Measurements from ENCODE around the gene PXT1. TPM values are rescaled to one million over a fixed set of nuclear protein-coding genes. Genes with fewer than 3 reads are reported as not detected.
A peak's percentile ranks its signal among the peaks of the same experiment; 100 is the strongest.

The PXT1 gene
- total and polyA plus RNA-seq, 7 experiments from 2014 or later = 0.15 to 0.64 (median 0.32) TPM; not detected in 2

GRCh38 chr6:36469148-36469661 is 26.6 kb upstream of the PXT1 start:
- no peaks in the 10 kb centered on the region for H3K9me3 Mint-ChIP-seq
- peaks cover 9 to 29% (median 23%) of the 10 kb centered on the region in 7 donors for H3K4me1 Mint-ChIP-seq
- no peaks in the 10 kb centered on the region for H3K27me3 Mint-ChIP-seq
- Histone ChIP-seq H3K4me3 (ENCODE audit: low read length) (no peak overlapping the region), H3K27ac (ENCODE audit: low read depth, low read length) (no peak overlapping the region), H3K27me3 (ENCODE audit: control insufficient read depth in 2 of 2, insufficient read depth in 2 of 2, low read length in 2 of 2) (no peaks in the 10 kb centered on the region), H3K9me3 (ENCODE audit: control insufficient read depth in 2 of 3, low read length in 3 of 3) (no peaks in the 10 kb centered on the region), H3K36me3 (ENCODE audit: control insufficient read depth in 2 of 3, insufficient read depth in 3 of 3, low read length in 3 of 3) (peaks cover 0 to 22% (median 2%) of the 10 kb centered on the region in 3 experiments), H3K4me1 (ENCODE audit: control insufficient read depth in 2 of 2, insufficient read depth in 2 of 2, low read length in 2 of 2) (peaks cover 0 to 4% of the 10 kb centered on the region in 2 donors)
- ChIA-PET CTCF (interaction anchor here (1.3 kb wide), 1 partner anchor 46 kb away, joined by 3 read pairs; no protein-coding TSS in a partner anchor), POLR2A (interaction anchor here (1.0 to 1.7 kb wide), 2 partner anchors 9 to 18 kb away, joined by 3 to 4 read pairs; no protein-coding TSS in a partner anchor)
- DNase-seq (no peak), ATAC-seq (no peak)
- H3K27ac Mint-ChIP-seq = peak overlapping the region in 7 of 9 donors; percentile 2 to 79 (median 58)
- no peak overlapping the region for H3K4me3 Mint-ChIP-seq
- intact Hi-C loops (cut with micrococcal nuclease) = no loop called here
- peaks cover 3 to 17% (median 15%) of the 10 kb centered on the region in 5 donors for H3K36me3 Mint-ChIP-seq

- peaks cover 0 to 21% (median 0%) of the 10 kb centered on the region in 3 experiments for H3K36me3 ChIP-seq (ENCODE audit: control insufficient read depth in 2 of 3, insufficient read depth in 3 of 3, low read length in 3 of 3)
- H3K4me3 Mint-ChIP-seq = no peak overlapping the region
- no peaks in the 10 kb centered on the region for H3K9me3 Mint-ChIP-seq
- intact Hi-C loops (cut with micrococcal nuclease) = no loop called here
- no peak for ATAC-seq
- peaks cover 13 to 43% (median 38%) of the 10 kb centered on the region in 7 donors for H3K4me1 Mint-ChIP-seq
- H3K4me1 ChIP-seq (ENCODE audit: control insufficient read depth in 2 of 2, insufficient read depth in 2 of 2, low read length in 2 of 2) = peaks cover 0 to 4% of the 10 kb centered on the region in 2 donors
- no peaks in the 10 kb centered on the region for H3K27me3 Mint-ChIP-seq
- no peak for DNase-seq
- H3K27ac ChIP-seq (ENCODE audit: low read depth, low read length) = no peak overlapping the region
- no peaks in the 10 kb centered on the region for H3K9me3 ChIP-seq (ENCODE audit: control insufficient read depth in 2 of 3, low read length in 3 of 3)
- ChIA-PET POLR2A (no interaction called here), CTCF (no interaction called here)
- no peak overlapping the region for H3K27ac Mint-ChIP-seq
- peaks cover 3 to 22% (median 15%) of the 10 kb centered on the region in 5 donors for H3K36me3 Mint-ChIP-seq
- H3K4me3 ChIP-seq (ENCODE audit: low read length) = no peak overlapping the region
- no peaks in the 10 kb centered on the region for H3K27me3 ChIP-seq (ENCODE audit: control insufficient read depth in 2 of 2, insufficient read depth in 2 of 2, low read length in 2 of 2)
Observed at GRCh38 chr6:36467625-36468024, 25.0 kb upstream of the PXT1 start.

- no peak overlapping the region for H3K27ac ChIP-seq (ENCODE audit: low read depth, low read length)
- DNase-seq (no peak), ATAC-seq (no peak)
- H3K27me3 ChIP-seq (ENCODE audit: control insufficient read depth in 2 of 2, insufficient read depth in 2 of 2, low read length in 2 of 2) = no peaks in the 10 kb centered on the region
- Mint-ChIP-seq H3K27me3 (no peaks in the 10 kb centered on the region), H3K4me3 (no peak overlapping the region), H3K27ac (peak overlapping the region in 3 of 9 donors; percentile 9 to 23 (median 17)), H3K4me1 (peaks cover 18 to 66% (median 56%) of the 10 kb centered on the region in 7 donors), H3K9me3 (no peaks in the 10 kb centered on the region), H3K36me3 (peaks cover 0 to 32% (median 10%) of the 10 kb centered on the region in 5 donors)
- no peaks in the 10 kb centered on the region for H3K36me3 ChIP-seq (ENCODE audit: control insufficient read depth in 2 of 3, insufficient read depth in 3 of 3, low read length in 3 of 3)
- H3K4me1 ChIP-seq (ENCODE audit: control insufficient read depth in 2 of 2, insufficient read depth in 2 of 2, low read length in 2 of 2) = peaks cover 5 to 9% of the 10 kb centered on the region in 2 donors
- H3K4me3 ChIP-seq (ENCODE audit: low read length) = no peak overlapping the region
- H3K9me3 ChIP-seq (ENCODE audit: control insufficient read depth in 2 of 3, low read length in 3 of 3) = no peaks in the 10 kb centered on the region
- intact Hi-C loops (cut with micrococcal nuclease) = no loop called here
- ChIA-PET CTCF (no interaction called here), POLR2A (no interaction called here)
Observed at GRCh38 chr6:36464233-36464632, 21.6 kb upstream of the PXT1 start.

DNA sequence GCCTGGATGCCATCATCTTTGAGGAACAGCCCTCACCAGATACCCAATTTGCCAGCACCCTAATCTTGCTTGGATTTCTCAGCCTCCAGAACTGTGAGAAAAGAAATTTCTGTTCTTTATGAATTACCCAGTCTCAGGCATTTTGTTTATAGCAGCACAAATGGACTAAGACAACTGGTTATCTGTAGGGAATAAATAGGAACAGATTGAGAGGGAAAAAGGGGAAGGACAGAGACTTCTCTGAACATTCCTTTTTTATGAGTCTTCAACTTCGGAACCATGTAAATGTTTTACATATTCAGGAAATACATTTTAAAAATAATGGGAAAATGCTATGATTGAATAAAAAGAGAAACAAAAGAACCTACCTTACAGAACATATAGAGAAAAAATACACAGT is 21.0 kb upstream of the PXT1 start:
- H3K36me3 ChIP-seq (ENCODE audit: control insufficient read depth in 2 of 3, insufficient read depth in 3 of 3, low read length in 3 of 3) = no peaks in the 10 kb centered on the region
- DNase-seq (no peak), ATAC-seq (no peak)
- ChIA-PET CTCF (no interaction called here), POLR2A (interaction anchor here (1.1 kb wide), 1 partner anchor 40 kb away, joined by 3 read pairs; no protein-coding TSS in a partner anchor)
- H3K9me3 ChIP-seq (ENCODE audit: control insufficient read depth in 2 of 3, low read length in 3 of 3) = no peaks in the 10 kb centered on the region
- peaks cover 5 to 8% of the 10 kb centered on the region in 2 donors for H3K4me1 ChIP-seq (ENCODE audit: control insufficient read depth in 2 of 2, insufficient read depth in 2 of 2, low read length in 2 of 2)
- no peaks in the 10 kb centered on the region for H3K27me3 Mint-ChIP-seq
- no peak overlapping the region for H3K27ac ChIP-seq (ENCODE audit: low read depth, low read length)
- H3K4me3 ChIP-seq (ENCODE audit: low read length) = no peak overlapping the region
- H3K4me1 Mint-ChIP-seq = peaks cover 15 to 62% (median 52%) of the 10 kb centered on the region in 7 donors
- no peak overlapping the region for H3K4me3 Mint-ChIP-seq
- intact Hi-C loops (cut with micrococcal nuclease) = no loop called here
- H3K27ac Mint-ChIP-seq = peak overlapping the region in 1 of 9 donors; percentile 34
- H3K36me3 Mint-ChIP-seq = peaks cover 0 to 32% (median 10%) of the 10 kb centered on the region in 5 donors
- H3K27me3 ChIP-seq (ENCODE audit: control insufficient read depth in 2 of 2, insufficient read depth in 2 of 2, low read length in 2 of 2) = no peaks in the 10 kb centered on the region
- no peaks in the 10 kb centered on the region for H3K9me3 Mint-ChIP-seq

- Histone ChIP-seq H3K4me1 (ENCODE audit: control insufficient read depth in 2 of 2, insufficient read depth in 2 of 2, low read length in 2 of 2) (peaks cover 5 to 8% of the 10 kb centered on the region in 2 donors), H3K9me3 (ENCODE audit: control insufficient read depth in 2 of 3, low read length in 3 of 3) (no peaks in the 10 kb centered on the region), H3K4me3 (ENCODE audit: low read length) (no peak overlapping the region), H3K27me3 (ENCODE audit: control insufficient read depth in 2 of 2, insufficient read depth in 2 of 2, low read length in 2 of 2) (no peaks in the 10 kb centered on the region), H3K36me3 (ENCODE audit: control insufficient read depth in 2 of 3, insufficient read depth in 3 of 3, low read length in 3 of 3) (no peaks in the 10 kb centered on the region), H3K27ac (ENCODE audit: low read depth, low read length) (no peak overlapping the region)
- Mint-ChIP-seq H3K4me1 (peaks cover 18 to 67% (median 58%) of the 10 kb centered on the region in 7 donors), H3K27ac (peak overlapping the region in 3 of 9 donors; percentile 5 to 66 (median 20)), H3K9me3 (no peaks in the 10 kb centered on the region), H3K36me3 (peaks cover 0 to 29% (median 10%) of the 10 kb centered on the region in 5 donors), H3K4me3 (peak overlapping the region in 2 of 10 donors; percentile 10 to 36), H3K27me3 (no peaks in the 10 kb centered on the region)
- ATAC-seq (no peak), DNase-seq (no peak)
- ChIA-PET POLR2A (interaction anchor here (1.7 kb wide), 1 partner anchor 9 kb away, joined by 5 read pairs; no protein-coding TSS in a partner anchor), CTCF (interaction anchor here (0.6 kb wide), 1 partner anchor 12 kb away, joined by 4 read pairs; no protein-coding TSS in a partner anchor)
- intact Hi-C loops (cut with micrococcal nuclease) = no loop called here
Observed at GRCh38 chr6:36461646-36462045, 19.0 kb upstream of the PXT1 start.

DNA sequence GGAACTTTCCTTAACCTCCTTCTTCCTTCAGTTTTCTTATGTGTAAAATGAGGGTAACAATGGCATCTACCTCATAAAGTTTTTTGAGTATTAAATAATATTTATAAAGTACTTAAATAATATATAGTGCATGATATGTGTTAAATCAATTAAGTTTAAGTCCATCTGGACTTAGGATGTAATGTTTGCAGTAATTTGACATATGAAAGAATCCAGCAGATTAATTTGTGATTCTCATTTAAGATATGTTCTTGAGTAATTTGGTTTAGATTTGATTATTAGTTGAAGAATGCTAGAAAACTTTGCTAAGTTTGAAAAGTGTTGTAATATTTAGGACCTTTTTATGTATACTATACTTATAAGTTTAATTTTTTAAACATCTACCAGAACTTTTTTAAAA is 18.3 kb upstream of the PXT1 start:
- H3K4me3 Mint-ChIP-seq = peak overlapping the region in 1 of 10 donors; percentile 53
- H3K36me3 Mint-ChIP-seq = peaks cover 0 to 28% (median 8%) of the 10 kb centered on the region in 5 donors
- intact Hi-C loops (cut with micrococcal nuclease) = no loop called here
- H3K27ac Mint-ChIP-seq = no peak overlapping the region
- H3K4me1 ChIP-seq (ENCODE audit: control insufficient read depth in 2 of 2, insufficient read depth in 2 of 2, low read length in 2 of 2) = peaks cover 5 to 8% of the 10 kb centered on the region in 2 donors
- no peaks in the 10 kb centered on the region for H3K9me3 ChIP-seq (ENCODE audit: control insufficient read depth in 2 of 3, low read length in 3 of 3)
- no peaks in the 10 kb centered on the region for H3K36me3 ChIP-seq (ENCODE audit: control insufficient read depth in 2 of 3, insufficient read depth in 3 of 3, low read length in 3 of 3)
- H3K4me3 ChIP-seq (ENCODE audit: low read length) = no peak overlapping the region
- DNase-seq = no peak
- POLR2A ChIA-PET = interaction anchor here (0.7 to 1.7 kb wide), 2 partner anchors 9 to 10 kb away, joined by 4 to 5 read pairs; no protein-coding TSS in a partner anchor
- no peak for ATAC-seq
- H3K27me3 ChIP-seq (ENCODE audit: control insufficient read depth in 2 of 2, insufficient read depth in 2 of 2, low read length in 2 of 2) = no peaks in the 10 kb centered on the region
- CTCF ChIA-PET = no interaction called here
- no peak overlapping the region for H3K27ac ChIP-seq (ENCODE audit: low read depth, low read length)
- peaks cover 16 to 68% (median 56%) of the 10 kb centered on the region in 7 donors for H3K4me1 Mint-ChIP-seq
- no peaks in the 10 kb centered on the region for H3K27me3 Mint-ChIP-seq
- no peaks in the 10 kb centered on the region for H3K9me3 Mint-ChIP-seq
